Lung (tissue), 12 donors: ENCODE results near the gene CFAP65. TPM values are rescaled to one million over a fixed set of nuclear protein-coding genes. Genes with fewer than 3 reads are reported as not detected.

Source experiments
- ATAC-seq: fragments of 200-7000 bp; cut with Tn5 transposase; one replicate; pipeline ENCODE4 v1.9.1; 2020; ENCODE audit warnings: moderate number of reproducible peaks; ENCODE audit not compliant: insufficient read depth, low FRiP score
- DNase-seq, 3 donors: peaks; one replicate each; pipeline ENCODE4 v3.0.0-alpha.2; 2013 to 2017
- H3K27ac ChIP-seq, 2 donors: one replicate each; pipeline ENCODE4 v1.5.1; 2013; ENCODE audit warnings: mild to moderate bottlenecking in 2 of 2, moderate library complexity in 2 of 2, control low read depth in 1 of 2, inconsistent platforms in 1 of 2, low read depth in 1 of 2, low read length in 1 of 2
- H3K27me3 ChIP-seq, 3 donors: one replicate each; pipeline ENCODE4 v1.5.1; 2013; ENCODE audit warnings: low read length in 2 of 3; ENCODE audit not compliant: control insufficient read depth in 3 of 3, insufficient read depth in 3 of 3
- H3K36me3 ChIP-seq, 4 donors: one replicate each; pipeline ENCODE4 v1.5.1; 2013; ENCODE audit warnings: low read length in 4 of 4, mild to moderate bottlenecking in 1 of 4, moderate library complexity in 1 of 4; ENCODE audit not compliant: control insufficient read depth in 4 of 4, insufficient read depth in 4 of 4
- H3K4me1 ChIP-seq, 5 donors: one replicate each; pipeline ENCODE4 v1.5.1; 2013; ENCODE audit warnings: low read length in 5 of 5, mild to moderate bottlenecking in 2 of 5, moderate library complexity in 1 of 5; ENCODE audit not compliant: control insufficient read depth in 5 of 5, insufficient read depth in 5 of 5
- H3K4me3 ChIP-seq: one replicate; pipeline ENCODE4 v1.5.1; 2013; ENCODE audit warnings: mild to moderate bottlenecking, control low read depth, moderate library complexity
- H3K9ac ChIP-seq, 2 donors: one replicate each; pipeline ENCODE4 v1.5.1; 2013; ENCODE audit warnings: low read length in 2 of 2, control low read depth in 1 of 2; ENCODE audit not compliant: insufficient read depth in 1 of 2
- H3K9me3 ChIP-seq, 4 donors: one replicate each; pipeline ENCODE4 v1.5.1; 2013; ENCODE audit warnings: low read length in 3 of 4, mild to moderate bottlenecking in 1 of 4, moderate library complexity in 1 of 4; ENCODE audit not compliant: control insufficient read depth in 4 of 4, insufficient read depth in 3 of 4
- WGBS, 2 donors: extraction: QIAGEN DNeasy Blood & Tissue Kit; methylation state at CpG; one replicate each; pipeline ENCODE4 v1.1.7; 2013; 5-methylcytosine and 5-hydroxymethylcytosine counted together
- polyA plus RNA-seq, 2 donors: library from polyadenylated mRNA; stranded (reverse); fragments of 200-250 nt; gene quantifications; one replicate each; pipeline ENCODE4 v1.2.1, GENCODE V29; 2013
- total RNA-seq, 2 donors: library from RNA; depleted of rRNA in 1 of 2; stranded (reverse); fragments of >200 nt in 1 of 2; gene quantifications; one replicate each; pipeline ENCODE4 v1.2.1, GENCODE V29; 2014 to 2021
- TF ChIP-seq, protein P1 (sequence below): IDR thresholded peaks from 2 replicates; pipeline ENCODE4 v1.5.1; 2012; ENCODE audit warnings: mild to moderate bottlenecking; ENCODE audit errors: control extremely low read depth, extremely low read depth
- donor health status: control.
- donor health status: control.
- donor health status: Bipolar disorder and iron deficiency.
- donor health status: healthy.
- donor health status: DM: yes; HTN: yes; CAD: no.

CFAP65 gene
- total and polyA plus RNA-seq, 4 donors: 3.9 to 16.5 (median 8.1) TPM

DNA sequence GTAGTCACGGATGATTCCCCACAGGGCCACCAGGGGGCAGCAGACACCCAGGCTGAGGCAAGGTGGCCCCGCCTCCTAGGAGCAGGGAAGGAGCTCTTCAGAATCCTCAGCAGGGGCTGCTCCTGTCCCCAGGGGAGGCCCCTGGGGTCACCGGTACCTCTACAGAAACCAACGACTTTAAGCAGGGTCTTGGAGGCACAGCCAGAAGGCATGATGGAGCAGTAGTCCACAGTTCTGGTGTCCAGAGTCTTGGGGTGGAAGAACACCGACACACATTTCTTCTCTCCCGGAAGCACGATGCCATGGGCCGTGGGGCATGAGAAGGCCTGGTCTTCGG, 11.5 kb downstream of the CFAP65 start:
- H3K4me3 ChIP-seq: no peak overlapping the region
- no peak overlapping the region for H3K9ac ChIP-seq
- WGBS, 2 donors: 42 to 48% methylated on average over 9 of the region's 9 CpGs
- H3K9me3 ChIP-seq: no peaks in the 10 kb centered on the region
- H3K27me3 ChIP-seq: peaks cover 0 to 3% (median 0%) of the 10 kb centered on the region in 3 donors
- TF ChIP-seq, protein P1, sequence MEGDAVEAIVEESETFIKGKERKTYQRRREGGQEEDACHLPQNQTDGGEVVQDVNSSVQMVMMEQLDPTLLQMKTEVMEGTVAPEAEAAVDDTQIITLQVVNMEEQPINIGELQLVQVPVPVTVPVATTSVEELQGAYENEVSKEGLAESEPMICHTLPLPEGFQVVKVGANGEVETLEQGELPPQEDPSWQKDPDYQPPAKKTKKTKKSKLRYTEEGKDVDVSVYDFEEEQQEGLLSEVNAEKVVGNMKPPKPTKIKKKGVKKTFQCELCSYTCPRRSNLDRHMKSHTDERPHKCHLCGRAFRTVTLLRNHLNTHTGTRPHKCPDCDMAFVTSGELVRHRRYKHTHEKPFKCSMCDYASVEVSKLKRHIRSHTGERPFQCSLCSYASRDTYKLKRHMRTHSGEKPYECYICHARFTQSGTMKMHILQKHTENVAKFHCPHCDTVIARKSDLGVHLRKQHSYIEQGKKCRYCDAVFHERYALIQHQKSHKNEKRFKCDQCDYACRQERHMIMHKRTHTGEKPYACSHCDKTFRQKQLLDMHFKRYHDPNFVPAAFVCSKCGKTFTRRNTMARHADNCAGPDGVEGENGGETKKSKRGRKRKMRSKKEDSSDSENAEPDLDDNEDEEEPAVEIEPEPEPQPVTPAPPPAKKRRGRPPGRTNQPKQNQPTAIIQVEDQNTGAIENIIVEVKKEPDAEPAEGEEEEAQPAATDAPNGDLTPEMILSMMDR: peak; percentile 85
- H3K27ac ChIP-seq: no peak overlapping the region
- peak; percentile 72 to 74 (median 74) for DNase-seq
- no peaks in the 10 kb centered on the region for H3K36me3 ChIP-seq
- H3K4me1 ChIP-seq: no peaks in the 10 kb centered on the region
- ATAC-seq: peak; percentile 79

DNA sequence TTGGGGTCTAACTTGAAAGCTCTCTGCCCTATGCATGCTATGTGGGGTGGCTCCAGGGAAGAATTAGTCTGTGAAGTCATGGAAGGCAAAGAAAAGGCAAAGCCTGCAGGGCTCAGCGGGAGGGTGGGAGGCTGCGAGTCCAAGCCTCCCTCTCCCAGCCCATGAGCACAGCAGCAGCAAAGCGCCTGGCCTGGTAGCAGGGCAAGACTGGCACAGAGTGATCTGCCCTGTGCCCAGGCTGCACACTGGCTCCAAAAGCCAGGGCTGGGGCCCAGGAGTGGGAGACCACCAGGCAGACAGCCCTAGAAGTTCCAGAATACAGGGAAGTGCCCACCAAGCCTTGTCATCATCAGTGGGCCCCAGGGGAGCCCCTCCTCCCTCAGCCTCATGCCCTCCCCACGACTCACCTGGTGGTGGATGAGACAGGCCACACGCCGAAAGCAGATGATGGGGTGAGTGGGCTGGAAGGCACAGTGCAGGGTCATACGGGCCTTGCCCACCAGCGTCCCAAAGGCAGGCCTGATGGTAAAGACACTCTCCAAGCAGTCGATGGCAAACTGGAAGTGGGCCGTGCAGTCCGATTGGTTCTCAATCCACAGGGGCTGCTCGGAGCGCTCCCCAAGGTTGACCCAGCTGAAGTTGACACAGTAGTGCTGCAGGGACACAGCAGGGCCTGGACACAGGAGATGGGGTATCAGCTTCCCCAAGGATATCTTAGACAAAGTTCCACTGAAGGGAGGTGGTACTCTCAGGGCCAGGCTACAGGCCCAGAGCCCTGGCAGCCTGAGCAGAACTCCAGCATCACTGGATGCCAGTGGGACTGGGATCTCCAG, 12.1 kb downstream of the CFAP65 start:
- DNase-seq (no peak), ATAC-seq (no peak)
- Histone ChIP-seq H3K27me3 (peaks cover 0 to 3% (median 0%) of the 10 kb centered on the region in 3 donors), H3K4me1 (no peaks in the 10 kb centered on the region), H3K9me3 (no peaks in the 10 kb centered on the region), H3K4me3 (no peak overlapping the region), H3K36me3 (no peaks in the 10 kb centered on the region), H3K9ac (no peak overlapping the region), H3K27ac (no peak overlapping the region)
- 74 to 76% methylated on average over 13 of the region's 13 CpGs for WGBS, 2 donors
- TF ChIP-seq, protein P1: no peak

DNA sequence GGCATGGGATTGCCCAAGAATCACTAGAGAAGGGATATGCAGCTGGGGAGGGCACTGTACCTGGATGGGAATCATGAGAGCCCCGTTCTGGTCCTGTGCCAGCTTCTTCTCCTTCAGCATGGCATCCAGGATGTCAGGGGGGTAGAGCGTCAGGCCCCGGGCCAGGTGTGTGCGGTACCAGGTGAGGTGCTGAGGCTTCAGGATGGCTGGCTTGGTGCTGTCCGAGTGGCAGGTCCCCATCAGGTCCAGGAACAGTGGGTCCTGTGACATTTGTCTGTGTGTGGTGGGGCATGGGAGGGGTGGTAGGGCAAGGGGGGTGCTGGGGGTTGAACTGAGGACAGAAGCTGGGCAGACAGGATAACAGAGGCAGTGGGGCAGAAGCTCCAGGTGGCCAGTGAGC, 13.2 kb downstream of the CFAP65 start:
- no peak overlapping the region for H3K27ac ChIP-seq
- ATAC-seq: no peak
- DNase-seq: no peak
- H3K36me3 ChIP-seq: no peaks in the 10 kb centered on the region
- H3K4me1 ChIP-seq: peaks cover 0 to 6% (median 0%) of the 10 kb centered on the region in 5 donors
- no peaks in the 10 kb centered on the region for H3K9me3 ChIP-seq
- no peak overlapping the region for H3K4me3 ChIP-seq
- no peak overlapping the region for H3K9ac ChIP-seq
- peaks cover 0 to 2% (median 0%) of the 10 kb centered on the region in 3 donors for H3K27me3 ChIP-seq
- TF ChIP-seq, protein P1: no peak
- WGBS, 2 donors: 74 to 84% methylated on average over 5 of the region's 5 CpGs
